HG03280 (cell line): Measurements from ENCODE around the gene ULBP2.
"Not testable (repeated sequence)": the region's sequence is repeated elsewhere in the genome, so short reads cannot be mapped to it uniquely, and the experiment has no call there.

Experiments used
- ATAC-seq: cut with Tn5 transposase; IDR thresholded peaks from one replicate; pipeline ENCODE4 v1.9.1; 2021; ENCODE audit warnings: mild to moderate bottlenecking, moderate library complexity; ENCODE audit not compliant: unreplicated experiment

ULBP2 gene

DNA sequence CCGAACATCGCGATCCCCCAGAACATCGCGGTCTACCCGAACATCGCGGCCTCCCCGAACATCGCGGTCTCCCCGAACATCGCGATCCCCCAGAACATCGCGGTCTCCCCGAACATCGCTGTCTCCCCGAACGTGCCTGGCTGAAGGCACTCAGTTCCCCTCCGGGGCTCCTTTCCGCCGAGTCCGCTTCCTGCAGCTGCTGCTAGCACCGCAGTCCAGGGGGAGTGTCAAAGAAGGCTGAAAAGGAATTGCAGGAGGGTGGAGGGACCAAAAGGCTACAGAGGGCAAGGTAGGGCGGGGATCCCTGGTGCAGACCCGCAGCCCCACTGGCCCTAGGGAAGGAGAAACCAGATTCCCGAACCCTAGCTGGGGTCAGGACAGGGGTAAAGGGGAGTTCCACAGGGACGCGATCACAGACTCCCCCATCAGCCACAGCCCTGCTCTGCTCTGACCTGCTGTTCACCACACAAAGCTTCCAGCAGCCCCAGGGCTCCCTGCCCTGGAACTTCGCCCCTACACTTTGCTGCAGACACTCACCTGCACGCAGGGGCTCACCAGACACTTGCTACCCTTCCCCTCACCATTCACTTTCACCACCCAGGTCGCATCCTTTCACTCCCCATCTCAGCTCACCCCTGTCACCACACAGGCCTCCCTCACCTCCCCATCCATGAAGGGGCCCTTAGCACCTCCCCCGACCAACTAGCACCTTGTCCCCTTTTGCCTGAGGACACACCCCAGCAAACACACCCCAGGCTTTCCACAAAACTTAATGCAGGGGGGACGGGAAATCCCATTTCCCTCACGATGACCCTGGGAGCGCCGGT is 23.6 kb downstream of the ULBP2 start:
- ATAC-seq, result no peak

DNA sequence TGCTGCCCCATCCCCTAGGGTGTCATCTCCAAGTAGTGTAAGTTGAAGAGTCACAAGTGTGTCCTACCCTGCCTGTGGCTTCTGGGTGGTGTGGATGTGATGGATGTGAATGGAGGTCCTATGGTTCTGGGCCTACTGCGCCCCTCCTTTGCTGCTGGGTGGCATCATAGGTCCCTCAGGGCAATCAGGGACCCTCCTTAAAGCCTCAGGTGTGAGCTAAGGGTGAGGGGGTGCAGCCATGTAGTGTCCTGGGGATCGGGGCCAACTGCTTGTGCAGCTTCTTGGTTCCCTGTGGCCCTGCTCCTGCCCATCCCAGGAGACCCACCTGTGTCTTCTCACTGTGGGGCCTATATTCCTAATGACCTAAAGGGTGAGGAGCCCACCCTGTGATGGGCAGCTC is 24.5 kb downstream of the ULBP2 start:
- ATAC-seq, result not testable (repeated sequence)

DNA sequence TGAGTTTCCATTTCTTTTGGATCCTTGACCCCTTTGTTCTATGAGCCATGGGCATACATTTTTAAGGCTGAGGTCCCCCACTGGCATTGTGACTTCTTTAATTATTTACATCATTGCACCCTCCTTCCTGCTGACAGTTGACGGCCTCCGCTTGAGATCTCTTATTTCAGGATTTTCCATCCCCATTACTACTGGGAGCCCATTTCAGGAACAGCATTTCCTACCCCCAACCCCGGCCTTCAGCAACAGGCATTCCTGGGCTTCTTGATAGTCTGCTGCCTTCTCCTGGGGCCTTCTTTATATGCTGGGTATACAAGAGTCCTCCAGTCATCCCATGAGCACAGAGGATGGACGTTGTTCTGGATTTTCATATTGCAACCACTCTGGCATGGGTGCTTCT is 25.8 kb downstream of the ULBP2 start:
- no peak for ATAC-seq

DNA sequence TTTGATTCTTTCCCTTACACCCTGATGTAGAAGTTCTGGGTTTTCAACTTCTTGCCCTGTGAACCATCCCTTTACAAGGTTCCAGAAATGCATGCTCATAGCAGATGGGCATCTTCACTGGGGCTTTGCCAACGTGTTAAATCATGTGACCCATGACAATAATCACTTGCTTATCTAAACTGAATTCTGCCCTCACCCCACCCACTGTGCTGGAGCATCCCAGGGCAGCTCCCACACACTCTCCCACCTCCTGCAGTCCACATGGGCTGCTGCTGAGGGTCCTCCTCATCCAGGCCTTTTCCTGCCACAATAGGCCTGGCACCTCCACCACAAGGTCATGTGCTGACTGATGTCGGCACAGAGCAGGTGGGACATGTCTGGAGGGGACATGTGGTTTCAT is 26.2 kb downstream of the ULBP2 start:
- ATAC-seq, result not testable (repeated sequence)

DNA sequence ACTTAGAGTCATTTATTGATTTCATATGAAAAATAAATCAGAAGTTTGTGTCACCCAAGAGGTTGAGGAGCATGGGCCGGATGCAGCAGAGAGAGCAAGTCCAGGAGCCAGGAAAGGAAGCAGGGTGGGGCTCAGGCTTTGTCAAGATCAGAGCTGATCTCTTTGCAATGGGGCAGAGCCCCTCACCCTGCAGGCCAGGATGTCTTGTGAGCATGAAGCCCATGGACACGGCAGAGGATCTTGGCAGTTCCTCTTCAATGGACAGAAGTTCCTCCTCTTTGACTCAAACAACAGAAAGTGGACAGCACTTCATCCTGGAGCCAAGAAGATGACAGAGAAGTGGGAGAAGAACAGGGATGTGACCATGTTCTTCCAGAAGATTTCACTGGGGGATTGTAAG is 27.1 kb downstream of the ULBP2 start:
- ATAC-seq, result not testable (repeated sequence)

DNA sequence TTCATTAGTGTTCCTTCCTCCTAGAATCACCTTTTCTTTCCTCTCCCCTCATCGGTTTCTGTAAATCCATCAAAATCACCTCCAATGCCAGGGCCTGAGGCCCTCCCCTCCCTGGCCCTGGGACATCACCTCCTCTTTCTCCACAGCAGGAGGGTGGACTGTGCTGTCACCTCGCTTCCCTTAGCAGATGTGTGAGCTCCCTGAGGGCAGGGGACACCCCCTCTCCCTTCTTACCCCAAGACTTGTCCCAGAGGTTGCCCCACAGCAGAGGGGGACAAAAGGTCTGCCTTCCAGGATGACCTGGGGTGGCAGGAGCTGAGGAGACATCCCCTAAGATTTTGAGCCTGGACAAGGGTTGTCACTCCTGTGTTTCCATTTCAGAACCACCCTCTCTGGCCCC is 27.8 kb downstream of the ULBP2 start:
- ATAC-seq, result no peak

DNA sequence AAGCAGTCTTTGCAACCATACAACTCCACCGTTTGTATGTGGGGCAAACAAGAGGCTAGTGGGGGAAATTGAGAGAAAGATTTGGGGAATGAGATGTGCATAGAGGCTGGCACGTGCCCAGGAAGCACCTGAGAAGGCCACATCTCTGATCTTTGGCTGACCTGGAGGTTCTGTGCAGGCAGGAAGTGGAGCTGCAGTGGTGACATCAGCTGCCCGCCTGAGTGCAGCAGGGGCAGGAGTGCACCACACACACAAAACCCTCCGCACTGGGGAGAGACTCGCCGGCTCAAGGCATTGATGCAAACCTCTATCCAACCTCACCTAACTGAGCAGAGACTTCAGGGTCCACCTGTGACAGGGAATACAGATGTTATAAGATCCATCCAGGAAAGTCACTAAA is 32.6 kb downstream of the ULBP2 start:
- not testable (repeated sequence) for ATAC-seq

DNA sequence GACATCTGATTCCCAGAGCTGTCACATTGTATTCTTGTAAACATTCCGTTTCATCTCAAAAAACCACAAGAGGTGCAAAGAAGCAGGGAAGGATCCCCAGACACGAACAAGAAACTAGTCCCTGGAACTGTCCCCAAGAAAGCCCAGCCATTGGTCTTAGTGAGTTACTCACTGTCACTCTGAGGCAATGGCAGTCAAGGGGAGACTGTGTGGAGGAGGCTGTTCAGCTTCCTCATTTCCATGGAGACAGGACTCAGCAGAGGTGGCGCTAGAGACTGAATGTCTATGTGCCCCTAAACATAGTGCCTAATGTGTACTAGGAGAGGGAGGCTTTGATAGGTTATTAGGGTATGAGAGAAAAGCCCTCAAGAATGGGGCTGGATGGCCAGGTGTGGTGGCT is 33.0 kb downstream of the ULBP2 start:
- ATAC-seq, result no peak

DNA sequence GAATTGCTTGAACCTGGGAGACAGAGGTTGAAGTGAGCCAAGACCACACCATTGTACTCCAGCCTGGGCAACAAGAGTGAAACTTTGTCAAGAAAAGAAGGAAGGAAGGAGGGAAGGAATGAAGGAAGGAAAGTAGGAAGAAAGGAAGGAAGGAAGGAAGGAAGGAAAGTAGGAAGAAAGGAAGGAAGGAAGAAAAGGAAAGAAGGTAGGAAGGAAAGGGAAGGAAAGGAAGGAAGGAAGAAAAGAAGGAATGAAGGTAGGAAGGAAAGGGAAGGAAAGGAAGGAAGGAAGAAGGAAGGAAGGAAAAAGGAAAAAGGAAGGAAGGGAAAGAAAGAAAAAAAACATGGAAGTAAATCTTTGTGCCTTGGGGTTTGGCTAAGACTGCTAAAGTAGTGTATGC is 33.6 kb downstream of the ULBP2 start:
- ATAC-seq, result no peak

DNA sequence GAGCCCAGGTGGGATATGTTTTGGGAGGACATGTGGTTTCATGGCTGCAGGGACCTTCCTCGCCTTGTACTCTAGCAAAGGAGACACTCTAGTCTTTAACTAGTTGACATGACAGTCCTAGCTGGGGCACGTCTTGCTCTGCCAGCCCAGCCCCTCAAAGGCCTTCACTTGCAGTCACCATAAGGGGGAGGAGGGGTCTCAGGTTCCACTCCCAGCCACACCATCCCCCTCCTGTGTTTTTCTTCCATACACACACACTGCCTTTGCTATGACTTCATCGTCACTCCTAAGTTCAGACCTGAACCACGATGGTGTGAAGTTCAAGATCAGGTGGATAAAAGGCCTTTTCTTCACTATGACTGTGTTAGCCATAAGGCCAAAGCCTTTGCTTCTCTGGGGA is 35.4 kb downstream of the ULBP2 start:
- no peak for ATAC-seq

DNA sequence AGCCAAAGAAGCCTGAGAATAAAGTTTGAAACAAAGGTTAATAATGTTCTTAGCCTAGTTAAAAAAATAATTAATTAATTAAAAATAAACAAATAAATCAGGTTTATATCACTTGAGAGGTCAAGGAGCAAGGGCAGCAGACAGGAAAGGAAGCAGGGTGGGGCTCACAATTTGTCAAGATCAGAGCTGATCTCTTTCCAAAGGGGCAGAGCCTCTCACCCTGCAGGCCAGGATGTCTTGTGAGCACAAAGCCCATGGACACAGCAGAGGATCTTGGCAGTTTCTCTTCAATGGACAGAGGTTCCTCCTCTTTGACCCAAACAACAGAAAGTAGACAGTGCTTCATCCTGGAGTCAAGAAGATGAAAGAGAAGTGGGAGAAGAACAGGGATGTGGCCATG is 36.8 kb downstream of the ULBP2 start:
- ATAC-seq, result no peak

DNA sequence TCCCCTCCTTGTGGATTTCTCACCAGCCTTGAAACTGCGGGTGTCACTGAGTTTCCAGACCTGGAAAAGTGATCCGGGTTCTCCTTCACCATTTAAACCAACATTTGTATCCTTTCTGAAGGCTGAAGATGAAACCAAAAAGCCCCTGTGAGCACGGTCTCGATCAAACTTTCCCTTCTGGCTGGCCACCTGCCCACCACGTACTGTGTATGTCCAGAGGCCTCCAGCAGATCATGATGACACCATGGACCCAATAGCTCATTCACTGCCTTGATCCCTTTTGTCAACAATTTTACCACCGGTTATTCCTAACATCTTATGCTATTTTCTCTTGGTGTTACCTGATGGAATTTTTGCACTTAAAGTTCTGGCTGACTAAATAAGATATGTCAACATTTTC is 37.5 kb downstream of the ULBP2 start:
- no peak for ATAC-seq

DNA sequence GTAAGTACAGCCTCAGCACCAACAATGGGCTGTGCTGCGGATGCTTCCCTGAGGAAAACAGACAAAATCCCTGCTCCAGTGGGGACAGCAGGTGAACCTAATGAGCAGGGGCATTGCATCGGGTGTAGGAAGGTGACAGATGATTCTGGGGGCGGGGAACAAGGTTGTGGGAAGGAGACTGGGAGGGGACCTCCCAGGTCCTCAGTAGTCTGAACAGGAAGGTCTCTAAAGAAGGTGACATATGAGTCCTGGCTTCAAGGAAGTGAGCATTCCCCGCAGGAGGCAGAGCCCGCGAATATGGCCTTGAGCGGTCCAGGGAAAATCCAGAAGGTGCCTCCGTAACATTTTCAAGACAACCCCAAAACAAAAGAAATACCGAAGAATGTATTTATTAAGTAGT is 41.3 kb downstream of the ULBP2 start:
- ATAC-seq, result no peak

DNA sequence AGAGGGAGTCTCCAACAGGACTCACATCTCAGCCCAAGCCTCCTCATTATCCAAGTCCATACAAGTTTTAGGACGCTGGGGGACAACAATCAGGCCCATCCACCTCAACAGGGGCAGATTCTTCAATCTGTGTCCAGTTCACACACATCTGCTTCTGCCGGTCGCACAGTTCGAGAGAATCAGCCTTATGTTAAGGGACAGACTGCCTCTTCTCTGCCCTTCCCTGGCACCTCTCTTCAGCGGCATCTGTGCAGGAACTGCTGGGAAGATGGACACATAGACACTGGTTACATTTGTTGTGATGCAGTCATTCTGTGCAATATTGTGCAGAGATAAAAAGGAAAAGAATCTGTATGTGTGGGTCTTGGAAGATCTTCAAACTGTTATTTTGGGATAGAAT is 43.0 kb downstream of the ULBP2 start:
- no peak for ATAC-seq

DNA sequence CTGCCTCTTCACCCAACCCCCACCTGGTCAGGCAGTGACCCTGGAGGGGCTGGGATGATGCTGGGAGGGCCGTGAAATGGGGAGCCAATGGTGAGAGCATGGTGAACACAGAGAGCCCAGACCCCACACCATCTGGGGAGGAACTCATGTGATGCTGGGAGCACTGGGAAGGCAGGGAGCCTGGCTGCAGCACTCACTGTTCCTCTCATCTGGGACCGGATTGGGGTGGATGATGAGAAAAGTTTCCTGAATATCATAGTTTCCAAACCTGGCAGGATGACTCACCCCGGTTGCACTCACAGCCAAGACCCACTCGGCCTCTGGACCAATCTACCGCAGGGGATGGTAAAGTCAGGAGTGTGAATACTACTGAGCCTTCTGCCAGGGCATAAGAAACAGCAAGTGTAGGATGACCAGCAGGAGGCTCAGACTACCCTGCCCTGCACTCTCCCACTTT is 43.7 kb downstream of the ULBP2 start:
- no peak for ATAC-seq

DNA sequence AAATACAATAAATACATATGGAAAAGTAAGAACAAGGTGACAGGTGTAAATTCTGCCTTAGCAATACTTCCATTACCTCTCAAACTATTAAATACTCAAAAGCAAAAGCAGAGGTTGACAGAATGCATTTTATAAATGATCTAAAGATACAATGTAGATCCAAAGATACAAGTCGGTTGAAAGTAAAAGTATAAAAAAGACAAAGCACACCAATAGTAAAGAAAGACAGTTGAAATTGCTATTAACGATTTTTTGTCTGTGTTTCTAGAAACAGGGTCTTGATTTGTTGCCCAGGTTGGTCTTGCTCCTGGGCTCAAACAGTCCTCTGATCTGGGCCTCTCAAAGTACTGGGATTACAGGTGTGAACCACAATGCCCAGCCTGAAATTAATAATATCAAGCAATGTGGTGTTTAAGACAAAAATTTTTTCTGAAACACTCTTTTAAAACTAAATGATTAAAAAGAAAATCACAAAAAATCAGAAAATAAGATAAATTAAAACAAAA is 45.8 kb downstream of the ULBP2 start:
- ATAC-seq, result no peak

DNA sequence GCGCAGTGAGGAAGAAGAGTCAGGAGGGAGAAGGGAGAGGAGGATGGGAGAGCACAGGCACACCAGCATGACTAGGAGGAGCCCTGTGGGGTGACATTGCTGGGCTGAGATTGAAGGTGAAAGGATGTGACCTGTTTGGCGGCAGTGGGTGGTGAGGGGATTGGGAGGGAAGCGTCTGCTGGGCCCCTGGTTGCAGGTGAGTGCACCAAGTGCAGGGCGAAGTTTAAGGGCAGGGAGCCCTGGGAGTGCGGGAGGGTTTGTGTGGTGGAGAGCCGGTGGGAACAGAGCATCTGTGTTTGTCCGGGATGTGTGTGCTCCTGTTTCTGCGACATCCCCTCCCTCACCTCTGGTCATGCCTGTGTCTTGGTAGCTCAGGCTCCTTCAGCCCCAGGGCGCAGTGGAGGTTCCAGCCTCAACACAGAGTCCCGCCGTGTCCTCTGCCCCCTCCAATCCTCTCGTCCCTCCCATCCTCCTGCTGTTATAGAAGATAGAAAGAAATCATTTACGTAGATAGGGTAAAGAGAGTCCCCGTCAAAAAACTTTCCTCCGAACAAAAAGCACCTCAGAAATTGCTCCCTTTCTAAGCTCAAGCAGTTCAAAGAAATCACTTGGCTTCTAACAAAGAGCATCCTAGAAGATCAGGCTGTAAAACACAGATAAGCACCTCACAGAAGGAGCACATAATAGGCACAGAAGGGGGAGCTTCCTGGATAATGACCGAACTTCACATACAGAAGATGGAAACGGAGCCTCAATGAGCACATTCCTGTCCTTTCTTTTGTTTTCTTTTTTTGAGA is 46.9 kb downstream of the ULBP2 start:
- no peak for ATAC-seq

DNA sequence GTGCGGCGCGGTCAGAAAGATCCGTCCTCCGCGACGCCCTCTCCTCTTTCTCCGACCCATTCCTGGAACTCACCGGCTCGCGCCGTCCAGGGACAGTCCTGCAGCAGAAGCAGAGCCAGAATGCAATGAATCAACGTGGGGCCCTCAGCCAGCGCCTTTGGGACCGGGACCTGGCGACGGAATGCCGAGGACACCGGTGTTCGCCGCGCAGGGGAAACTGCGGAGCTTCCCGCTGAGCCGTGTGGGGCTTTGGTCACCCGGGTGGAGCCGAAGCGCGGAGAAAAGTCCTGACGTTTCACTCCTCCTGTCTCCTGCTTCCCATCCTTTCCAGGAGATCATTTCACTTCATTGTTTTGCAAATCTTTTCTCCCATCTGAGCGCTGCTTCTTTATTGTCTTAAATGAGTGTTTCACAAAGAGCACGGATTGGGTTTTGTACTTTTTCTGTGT is 48.4 kb downstream of the ULBP2 start:
- no peak for ATAC-seq

DNA sequence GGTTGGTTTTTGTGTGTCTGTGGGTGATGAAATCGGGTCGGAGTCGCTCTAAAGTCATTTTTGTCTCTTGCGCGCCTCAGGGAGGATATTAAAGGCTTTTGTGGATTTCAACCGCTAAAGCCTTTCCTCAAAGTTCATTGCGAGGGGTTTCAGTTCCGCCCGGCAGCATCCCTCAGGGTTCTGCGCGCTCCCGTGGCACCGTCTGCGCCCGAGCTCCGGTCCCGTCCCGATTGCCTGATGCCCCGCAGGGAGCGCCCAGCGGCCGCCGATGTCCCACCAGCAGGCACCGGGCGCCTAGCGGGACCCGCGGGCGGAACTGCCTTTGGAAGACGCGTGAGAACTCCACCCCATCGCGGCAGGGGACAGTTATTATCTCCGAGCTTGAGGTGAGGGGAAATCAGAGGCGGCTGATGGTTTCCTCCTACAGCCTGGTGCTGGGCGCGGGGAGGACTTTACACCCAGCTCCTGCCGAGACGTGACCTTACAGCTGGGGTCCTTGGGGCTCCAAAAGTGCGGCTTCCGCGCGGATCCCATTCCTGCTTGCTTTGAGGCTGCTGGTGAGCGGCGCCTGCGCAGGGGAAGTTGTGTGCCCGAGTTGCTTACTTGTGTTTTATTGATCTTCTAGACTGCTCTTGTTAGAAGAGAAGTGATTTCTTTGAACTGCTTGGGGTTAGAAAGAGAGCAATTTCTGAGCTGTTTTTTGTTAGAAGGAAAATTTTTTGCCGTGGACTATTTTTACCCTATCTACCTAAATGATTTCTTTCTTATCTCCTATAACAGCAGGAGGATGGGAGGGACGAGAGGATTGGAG is 49.1 kb downstream of the ULBP2 start:
- ATAC-seq, result no peak

DNA sequence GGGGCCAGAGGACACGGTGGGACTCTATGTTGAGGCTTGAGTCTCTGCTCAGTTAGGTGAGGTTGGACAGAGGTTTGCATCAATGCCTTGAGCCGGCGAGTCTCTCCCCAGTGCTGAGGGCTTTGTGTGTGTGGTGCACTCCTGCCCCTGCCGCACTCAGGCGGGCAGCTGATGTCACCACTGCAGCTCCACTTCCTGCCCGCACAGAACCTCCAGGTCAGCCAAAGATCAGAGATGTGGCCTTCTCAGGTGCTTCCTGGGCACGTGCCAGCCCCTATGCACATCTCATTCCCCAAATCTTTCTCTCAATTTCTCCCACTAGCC is 49.6 kb downstream of the ULBP2 start:
- not testable (repeated sequence) for ATAC-seq

DNA sequence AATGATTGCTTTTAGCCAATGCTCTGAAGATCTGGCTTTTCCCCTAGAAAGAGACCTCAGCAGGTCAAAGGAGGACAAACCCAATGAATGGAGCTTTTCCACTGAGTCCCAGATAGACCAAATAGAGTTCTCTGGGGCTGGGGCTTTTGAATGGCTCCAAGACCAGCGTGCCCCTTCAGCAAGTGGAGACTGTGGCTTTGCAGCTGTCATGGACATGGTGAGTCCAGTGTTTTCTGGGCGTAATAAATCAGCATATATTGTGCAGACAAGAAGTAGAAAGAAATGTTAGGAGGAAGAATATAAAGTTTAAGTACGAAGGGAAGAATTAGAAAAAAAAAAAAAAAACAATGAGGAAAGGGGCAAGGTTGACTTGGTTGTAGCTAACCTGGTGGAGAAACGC is 50.0 kb downstream of the ULBP2 start:
- ATAC-seq, result no peak
